ENCODE results near the gene DACT3. TPM values are rescaled to one million over a fixed set of nuclear protein-coding genes. Genes with fewer than 3 reads are reported as not detected.

Gene DACT3
- total and polyA plus RNA-seq, 2 of the 4 experiments (the other 2 are of a cell fraction) = 1.6 to 4.9 TPM

- ATAC-seq (ENCODE audit: low read depth) (no peak), DNase-seq (no peak)
- Histone ChIP-seq H4K91ac (ENCODE audit: insufficient read depth, low read depth, low read length) (no peak overlapping the region), H3K79me1 (ENCODE audit: low read depth in 1 of 2, low read length in 2 of 2) (peaks cover 3 to 72% of the 10 kb centered on the region in 2 experiments; a peak in 3 of 4 replicates), H4K8ac (ENCODE audit: low read depth in 2 of 2, low read length in 2 of 2) (no peak overlapping the region), H2BK5ac (ENCODE audit: low read depth, low read length, poor library complexity, severe bottlenecking) (no peak overlapping the region), H3K4me1 (ENCODE audit: control insufficient read depth, insufficient read depth, low read length) (peaks cover 15% of the 10 kb centered on the region), H4K20me1 (ENCODE audit: insufficient read depth, low read length) (peaks cover 70% of the 10 kb centered on the region), H2BK15ac (ENCODE audit: low read depth, low read length) (no peak overlapping the region), H3K56ac (ENCODE audit: extremely low read depth, insufficient read depth, low read length) (no peak overlapping the region), H3K4me2 (ENCODE audit: low read depth, low read length) (no peak overlapping the region), H3K23ac (ENCODE audit: low read depth, low read length) (no peak overlapping the region), H3K27me3 (ENCODE audit: control insufficient read depth, insufficient read depth, low read length) (no peaks in the 10 kb centered on the region), H3K36me3 (ENCODE audit: control insufficient read depth, insufficient read depth, low read length) (peaks cover 55% of the 10 kb centered on the region), H3K18ac (ENCODE audit: low read depth, low read length) (no peak overlapping the region), H3K14ac (replicated peaks; ENCODE audit: low read depth, low read length) (no peak overlapping the region), H3K9me3 (ENCODE audit: control insufficient read depth, insufficient read depth, low read length) (no peaks in the 10 kb centered on the region), H4K5ac (ENCODE audit: low read depth, low read length) (no peak overlapping the region), H2BK120ac (ENCODE audit: low read depth, low read length) (no peak overlapping the region), H3K9me1 (ENCODE audit: insufficient read depth, low read length) (peaks cover 10% of the 10 kb centered on the region; the same call in 1 of the 2 replicates), H2AK5ac (ENCODE audit: low read depth, low read length) (no peak overlapping the region), H3K9ac (ENCODE audit: low read depth, low read length) (no peak overlapping the region), H3K4me3 (ENCODE audit: insufficient read depth, low read depth, low read length) (no peak overlapping the region), H2BK20ac (ENCODE audit: low read depth, low read length) (no peak overlapping the region), H2AK9ac (replicated peaks; ENCODE audit: low read depth, low read length, poor library complexity) (no peak overlapping the region), H3K27ac (ENCODE audit: insufficient read depth, low read length) (no peak overlapping the region), H3K4ac (ENCODE audit: low read depth, low read length) (no peak overlapping the region), H2AFZ (replicated peaks; ENCODE audit: low read length, poor library complexity) (peak overlapping the region; percentile 10)
- WGBS, 2 experiments (ENCODE audit: extremely low coverage in 2 of 2, insufficient read length in 1 of 2) = 100% methylated on average over 4 of the region's 12 CpGs; no CpG with 5 or more reads in 1 of the 2 experiments
- BruUV-seq (replicated peaks) = no TSS peak
- dilution Hi-C loops (cut with HindIII; ENCODE audit: low sequenced_read_pairs, unreplicated experiment) = no loop called here
- intact Hi-C loops (cut with micrococcal nuclease) = no loop called here
- TF ChIP-seq FOS (IDR thresholded peaks at IDR 0.05; ENCODE audit: low read depth, low read length) = no peak
- TF ChIP-seq RCOR1 (IDR thresholded peaks at IDR 0.05; ENCODE audit: insufficient replicate concordance, low read length) = no peak
- no peak for TF ChIP-seq BHLHE40 (IDR thresholded peaks at IDR 0.05; ENCODE audit: low read depth, low read length)
- no peak for TF ChIP-seq POLR2A (IDR thresholded peaks at IDR 0.05; ENCODE audit: low read depth, low read length)
- no peak for TF ChIP-seq MAFK (IDR thresholded peaks at IDR 0.05; ENCODE audit: low read depth, low read length)
- TF ChIP-seq MXI1 (IDR thresholded peaks at IDR 0.05; ENCODE audit: borderline replicate concordance, low read depth, low read length) = no peak
- TF ChIP-seq RFX5 (IDR thresholded peaks at IDR 0.05; ENCODE audit: low read depth, low read length) = no peak
- TF ChIP-seq CTCF (conservative IDR thresholded peaks at IDR 0.05; ENCODE audit: low read depth, low read length) = no peak
- TF ChIP-seq USF2 (IDR thresholded peaks at IDR 0.05; ENCODE audit: low read depth, low read length) = no peak
- no peak for TF ChIP-seq NFE2L2 (IDR thresholded peaks at IDR 0.05; ENCODE audit: low read depth, low read length)
- TF ChIP-seq CHD1 (IDR thresholded peaks at IDR 0.05; ENCODE audit: low read depth, low read length) = no peak
- TF ChIP-seq SMC3 (IDR thresholded peaks at IDR 0.05; ENCODE audit: low read depth, low read length) = no peak
- TF ChIP-seq CEBPB (IDR thresholded peaks at IDR 0.05; ENCODE audit: low read depth, low read length) = no peak
- no peak for TF ChIP-seq MAZ (IDR thresholded peaks at IDR 0.05; ENCODE audit: borderline replicate concordance, low read depth, low read length)
- no peak for TF ChIP-seq ELK1 (IDR thresholded peaks at IDR 0.05; ENCODE audit: borderline replicate concordance, low read depth, low read length)
- in situ Hi-C loops (cut with MboI; ENCODE audit: low sequenced_read_pairs) = no loop called here
- CTCF ChIA-PET = no interaction called here
- POLR2A ChIA-PET (ENCODE audit: unreplicated experiment) = no interaction called here
Measured at GRCh38 chr19:46606681-46607447, 54.1 kb downstream of the DACT3 start.
